ENCODE data around the gene GATB. TPM values are rescaled to one million over a fixed set of nuclear protein-coding genes. Genes with fewer than 3 reads are reported as not detected.

GATB gene
- total and polyA plus RNA-seq, 2 of the 4 experiments (the other 2 are of a cell fraction): 18.7 to 20.3 TPM

DNA sequence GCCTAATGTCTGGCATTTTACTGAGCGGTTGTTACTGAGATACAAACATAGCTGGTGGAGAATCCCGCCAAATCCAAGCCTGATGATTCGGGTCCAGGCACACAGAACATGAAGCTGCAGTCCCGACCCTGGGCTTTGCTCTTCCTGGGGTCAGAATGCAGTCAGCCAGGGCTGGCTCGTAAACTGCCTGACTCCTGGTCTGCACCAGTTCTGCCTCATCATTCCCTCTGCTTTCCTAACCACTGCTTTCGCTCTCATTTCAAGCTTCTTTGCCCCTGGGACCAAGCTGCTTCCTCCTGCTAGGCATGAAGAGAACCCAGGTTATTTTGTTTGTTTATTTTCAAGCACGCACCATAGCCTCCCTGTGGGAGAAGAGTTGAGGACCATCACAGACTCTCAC, 39.3 kb downstream of the GATB start:
- 69% methylated on average over 4 of the region's 7 CpGs; no CpG with 5 or more reads in 1 of the 2 experiments for WGBS, 2 experiments (ENCODE audit: extremely low coverage in 2 of 2, insufficient read length in 1 of 2)
- H3K27me3 ChIP-seq (ENCODE audit: control insufficient read depth, insufficient read depth, low read length): no peaks in the 10 kb centered on the region
- TF ChIP-seq MXI1 (IDR thresholded peaks at IDR 0.05; ENCODE audit: borderline replicate concordance, low read depth, low read length) (no peak), RCOR1 (IDR thresholded peaks at IDR 0.05; ENCODE audit: insufficient replicate concordance, low read length) (no peak), CEBPB (IDR thresholded peaks at IDR 0.05; ENCODE audit: low read depth, low read length) (no peak), USF2 (IDR thresholded peaks at IDR 0.05; ENCODE audit: low read depth, low read length) (no peak), CHD1 (IDR thresholded peaks at IDR 0.05; ENCODE audit: low read depth, low read length) (no peak), RFX5 (IDR thresholded peaks at IDR 0.05; ENCODE audit: low read depth, low read length) (no peak)
- ChIA-PET POLR2A (ENCODE audit: unreplicated experiment) (no interaction called here), CTCF (no interaction called here)
- no peak overlapping the region for H4K8ac ChIP-seq (ENCODE audit: low read depth in 2 of 2, low read length in 2 of 2)
- H3K18ac ChIP-seq (ENCODE audit: low read depth, low read length): no peak overlapping the region
- no TSS peak for BruUV-seq (replicated peaks)
- peaks cover 3% of the 10 kb centered on the region; the same call in 1 of the 2 replicates for H3K9me1 ChIP-seq (ENCODE audit: insufficient read depth, low read length)
- dilution Hi-C loops (cut with HindIII; ENCODE audit: low sequenced_read_pairs, unreplicated experiment): no loop called here
- H3K4ac ChIP-seq (ENCODE audit: low read depth, low read length): no peak overlapping the region
- no peak overlapping the region for H3K4me2 ChIP-seq (ENCODE audit: low read depth, low read length)
- H2BK5ac ChIP-seq (ENCODE audit: low read depth, low read length, poor library complexity, severe bottlenecking): no peak overlapping the region
- no peak for ATAC-seq (ENCODE audit: low read depth)
- intact Hi-C loops (cut with micrococcal nuclease): no loop called here
- no peak overlapping the region for H3K9ac ChIP-seq (ENCODE audit: low read depth, low read length)
- no peak overlapping the region for H2AFZ ChIP-seq (replicated peaks; ENCODE audit: low read length, poor library complexity)
- no peak overlapping the region for H3K4me3 ChIP-seq (ENCODE audit: insufficient read depth, low read depth, low read length)
- H3K14ac ChIP-seq (replicated peaks; ENCODE audit: low read depth, low read length): no peak overlapping the region
- no peak overlapping the region for H3K23ac ChIP-seq (ENCODE audit: low read depth, low read length)
- in situ Hi-C loops (cut with MboI; ENCODE audit: low sequenced_read_pairs): no loop called here
- no peak overlapping the region for H2AK9ac ChIP-seq (replicated peaks; ENCODE audit: low read depth, low read length, poor library complexity)
- no peak overlapping the region for H4K5ac ChIP-seq (ENCODE audit: low read depth, low read length)
- no peaks in the 10 kb centered on the region for H3K9me3 ChIP-seq (ENCODE audit: control insufficient read depth, insufficient read depth, low read length)
- no peak overlapping the region for H2BK120ac ChIP-seq (ENCODE audit: low read depth, low read length)
- H3K4me1 ChIP-seq (ENCODE audit: control insufficient read depth, insufficient read depth, low read length): no peaks in the 10 kb centered on the region
- peaks cover 0 to 4% of the 10 kb centered on the region in 2 experiments; a peak in 2 of 4 replicates for H3K79me1 ChIP-seq (ENCODE audit: low read depth in 1 of 2, low read length in 2 of 2)
- H4K20me1 ChIP-seq (ENCODE audit: insufficient read depth, low read length): no peaks in the 10 kb centered on the region
- DNase-seq: no peak
- H3K36me3 ChIP-seq (ENCODE audit: control insufficient read depth, insufficient read depth, low read length): no peaks in the 10 kb centered on the region
- H2BK20ac ChIP-seq (ENCODE audit: low read depth, low read length): no peak overlapping the region
- H2BK15ac ChIP-seq (ENCODE audit: low read depth, low read length): no peak overlapping the region
- H2AK5ac ChIP-seq (ENCODE audit: low read depth, low read length): no peak overlapping the region
- H4K91ac ChIP-seq (ENCODE audit: insufficient read depth, low read depth, low read length): no peak overlapping the region
- H3K27ac ChIP-seq (ENCODE audit: insufficient read depth, low read length): no peak overlapping the region
- no peak overlapping the region for H3K56ac ChIP-seq (ENCODE audit: extremely low read depth, insufficient read depth, low read length)

Measured in IMR-90 (cell line).